Left forelimb (tissue), 1 donor: ENCODE measurements around the gene VAT1L.
"Not testable (repeated sequence)": the region's sequence is repeated elsewhere in the genome, so short reads cannot be mapped to it uniquely, and the experiment has no call there.

Experiments used
- DNase-seq: peaks from one replicate; pipeline ENCODE4 v3.0.0-alpha.2; 2018; ENCODE audit warnings: low spot score

The VAT1L gene

DNA sequence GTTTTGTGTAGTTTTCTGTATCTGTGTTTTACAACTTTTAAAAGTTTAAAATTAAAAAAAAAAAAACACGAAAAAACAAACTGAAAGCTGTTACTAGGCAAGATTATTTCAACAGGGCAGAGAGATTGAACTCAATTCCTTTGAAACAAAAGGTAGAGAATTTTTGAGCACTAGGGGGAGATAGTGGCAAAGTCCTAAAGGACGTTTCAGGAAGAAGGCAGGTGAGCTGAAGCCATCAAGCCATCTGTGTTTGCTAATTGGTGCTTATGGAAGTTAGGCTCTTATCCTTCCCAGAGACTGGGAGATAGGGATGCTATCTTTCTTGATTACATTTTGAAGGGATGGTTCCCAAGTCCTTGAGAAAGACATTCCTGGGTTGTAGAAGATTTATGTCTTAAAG lies 163.4 kb downstream of the VAT1L start:
- no peak for DNase-seq

GRCh38 chr16:77955127-77955526 lies 166.8 kb downstream of the VAT1L start:
- DNase-seq = no peak

DNA sequence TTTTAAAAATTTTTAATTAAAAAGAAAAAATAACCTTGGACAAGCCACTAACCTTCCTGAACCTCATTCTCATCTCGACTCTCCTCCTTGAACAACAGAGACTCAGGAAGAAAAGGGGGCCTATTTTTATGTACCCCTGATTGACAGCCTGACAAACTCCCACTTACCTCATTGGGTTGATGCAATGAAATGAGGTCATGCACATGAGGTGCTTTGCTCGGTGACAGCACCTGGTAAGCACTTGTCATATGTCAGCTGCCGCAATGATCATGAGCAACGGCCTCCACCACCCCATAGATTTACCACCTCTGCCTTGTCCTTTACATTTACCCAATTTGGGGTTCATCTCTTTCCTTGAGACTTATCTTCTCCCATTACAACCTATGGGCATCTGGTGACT lies 167.9 kb downstream of the VAT1L start:
- no peak for DNase-seq

DNA sequence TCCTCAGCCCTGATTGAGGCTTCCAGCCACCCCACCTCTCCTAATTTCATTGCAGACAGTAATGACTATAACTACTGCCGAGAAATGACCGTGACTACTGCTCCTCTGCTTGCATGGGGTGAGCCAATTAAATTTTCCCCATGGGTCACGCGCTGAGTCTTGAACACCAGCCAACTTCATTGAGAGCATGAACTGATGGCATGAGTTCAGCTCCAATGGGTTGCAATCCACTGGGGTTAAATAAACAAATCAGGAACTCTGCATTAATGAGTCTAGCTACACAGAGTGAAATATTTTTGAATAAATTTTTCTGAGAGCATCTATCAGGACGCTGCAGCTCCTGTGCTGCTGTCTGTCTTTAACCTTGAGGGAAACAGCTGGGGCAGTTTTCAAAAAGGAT lies 172.4 kb downstream of the VAT1L start:
- DNase-seq = no peak

- DNase-seq = no peak
Observed at GRCh38 chr16:77961814-77962213, 173.4 kb downstream of the VAT1L start.

GRCh38 chr16:77962689-77963088 lies 174.3 kb downstream of the VAT1L start:
- no peak for DNase-seq

GRCh38 chr16:77963185-77964044 lies 175.1 kb downstream of the VAT1L start:
- DNase-seq = no peak

DNA sequence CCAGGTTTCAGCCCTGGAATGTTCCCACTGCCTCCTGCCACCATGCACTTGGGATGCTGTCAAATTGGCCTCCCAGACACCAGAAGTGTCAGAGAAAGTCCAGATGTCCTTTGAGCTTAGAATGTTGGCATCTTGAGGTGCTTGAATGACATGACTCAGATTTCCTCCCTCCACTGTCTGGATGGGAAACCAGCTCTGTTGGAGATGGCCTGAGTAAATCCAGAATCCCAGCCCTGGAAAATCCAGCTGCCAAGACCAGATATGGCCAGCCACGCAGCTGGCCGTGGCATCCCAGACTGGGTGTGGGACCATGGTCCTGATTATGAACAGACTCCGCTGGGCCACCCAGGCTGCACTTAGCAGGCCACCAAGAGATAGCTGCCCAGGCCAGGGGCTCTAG lies 177.0 kb downstream of the VAT1L start:
- no peak for DNase-seq

GRCh38 chr16:77967054-77967904 lies 178.9 kb downstream of the VAT1L start:
- DNase-seq = no peak

- DNase-seq = no peak
Observed at GRCh38 chr16:77969861-77970260, 181.5 kb downstream of the VAT1L start.

DNA sequence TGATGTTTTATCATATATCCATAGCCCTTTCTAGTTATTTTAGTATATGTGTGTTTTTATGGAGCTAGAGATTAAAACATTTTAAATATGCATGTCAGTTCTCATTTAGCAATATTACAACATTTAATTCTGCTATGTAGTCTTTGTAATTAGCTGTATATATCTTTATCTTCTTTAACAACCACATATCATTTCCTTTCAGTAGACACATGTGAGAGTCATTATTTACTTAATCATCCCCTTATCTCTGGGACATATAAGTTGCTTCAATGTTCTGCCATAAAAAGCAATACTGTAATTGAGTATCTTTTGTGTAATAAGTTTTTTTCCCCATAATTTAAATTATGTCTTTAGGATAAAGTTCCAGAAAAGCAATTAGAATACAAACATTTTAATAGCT lies 182.0 kb downstream of the VAT1L start:
- DNase-seq = no peak

DNA sequence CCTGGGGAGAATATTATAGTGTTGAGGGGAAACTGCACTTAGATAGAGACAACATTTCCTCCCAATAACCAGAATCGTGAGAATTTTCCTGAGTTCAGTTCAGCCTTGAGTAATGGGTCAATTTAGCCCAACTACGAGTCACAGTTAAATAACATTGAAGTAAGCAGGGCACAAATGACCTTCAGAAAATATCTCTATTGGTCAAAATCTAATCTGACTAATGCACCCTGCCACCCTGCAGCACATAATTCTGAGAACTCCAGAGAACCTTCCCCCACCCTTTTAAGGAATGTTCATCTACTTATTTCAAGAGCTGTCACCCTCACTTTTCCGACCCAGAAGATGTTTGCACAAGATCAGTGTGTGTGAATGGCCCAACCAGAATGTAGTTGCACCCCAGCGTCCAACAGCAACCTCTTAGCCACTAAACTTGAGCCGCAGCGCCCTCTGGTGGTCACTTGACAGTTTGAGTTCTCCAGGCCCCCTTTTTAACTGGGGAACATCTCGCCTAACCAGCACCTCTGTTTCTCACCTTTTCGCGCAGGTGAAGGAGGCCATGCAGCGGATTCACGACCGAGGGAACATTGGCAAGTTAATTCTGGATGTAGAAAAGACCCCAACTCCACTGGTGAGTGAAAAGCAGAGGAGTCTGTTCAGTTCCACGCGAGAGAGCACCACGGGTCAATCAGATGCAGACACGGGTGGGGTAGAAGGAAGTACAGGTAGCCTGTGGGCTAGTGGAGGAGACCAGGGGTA lies 183.1 kb downstream of the VAT1L start:
- DNase-seq = peak; percentile 77

- no peak for DNase-seq
Observed at GRCh38 chr16:77972062-77972392, 183.7 kb downstream of the VAT1L start.

GRCh38 chr16:77974883-77975282 lies 186.5 kb downstream of the VAT1L start:
- DNase-seq = no peak

GRCh38 chr16:77975942-77976341 lies 187.6 kb downstream of the VAT1L start:
- DNase-seq = no peak

- DNase-seq = no peak
Observed at GRCh38 chr16:77977339-77977738, 189.0 kb downstream of the VAT1L start.

GRCh38 chr16:77985111-77985510 lies 196.7 kb downstream of the VAT1L start:
- DNase-seq = no peak

DNA sequence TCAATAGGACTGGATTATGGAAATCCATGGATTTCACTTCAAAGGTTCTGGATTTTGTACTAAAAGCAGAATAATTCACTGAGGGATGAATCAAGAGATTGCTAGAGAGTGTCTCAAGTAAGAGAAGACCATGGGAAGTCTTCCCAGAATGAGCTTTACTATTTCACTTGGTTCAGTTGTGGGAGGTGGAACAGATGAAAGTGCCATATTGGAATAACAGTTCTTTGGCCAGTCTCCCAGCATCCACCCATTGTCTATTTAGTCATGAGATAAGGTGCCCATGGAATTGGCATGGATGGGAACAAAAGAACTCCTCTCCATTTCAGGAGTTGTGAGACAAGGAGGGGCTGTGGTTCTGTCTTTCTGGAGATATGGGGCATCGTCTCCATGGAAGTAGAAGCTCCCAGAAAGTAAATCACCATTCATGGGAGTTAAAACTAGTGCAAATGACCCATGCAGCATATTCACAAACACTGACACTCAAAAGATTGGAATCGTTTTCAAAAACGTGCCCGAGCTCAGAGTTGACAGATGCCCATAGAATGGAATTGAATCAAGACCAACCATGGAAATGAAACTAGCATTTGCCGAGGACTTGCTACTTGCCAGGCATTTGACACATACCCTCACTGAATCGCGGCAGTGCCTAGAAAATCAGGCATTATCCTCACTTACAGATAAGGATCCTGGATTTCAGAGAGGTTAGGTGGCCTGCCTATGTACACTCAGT lies 197.8 kb downstream of the VAT1L start:
- DNase-seq = no peak

DNA sequence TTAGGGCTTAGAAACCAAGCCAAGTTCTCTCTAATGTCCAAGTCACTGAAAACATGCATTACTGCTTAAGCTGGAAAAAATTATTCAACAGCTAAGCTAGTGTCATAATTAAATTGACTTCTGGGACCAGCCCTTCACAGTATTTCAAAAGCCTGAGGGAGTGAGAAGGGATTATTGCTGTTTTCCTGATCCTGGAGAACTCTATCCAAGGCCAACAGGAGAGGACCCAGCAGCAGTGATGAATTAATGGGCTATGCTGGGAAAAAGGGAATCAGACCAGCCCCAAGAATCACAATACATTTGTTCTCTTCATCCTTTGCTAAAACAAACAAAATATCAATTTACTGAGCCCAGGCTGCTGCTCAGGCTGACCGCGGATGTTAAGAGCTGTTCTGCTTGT lies 199.4 kb downstream of the VAT1L start:
- no peak for DNase-seq

- no peak for DNase-seq
Observed at GRCh38 chr16:77989846-77990245, 201.5 kb downstream of the VAT1L start.

GRCh38 chr16:77991701-77992100 lies 203.3 kb downstream of the VAT1L start:
- no peak for DNase-seq

DNA sequence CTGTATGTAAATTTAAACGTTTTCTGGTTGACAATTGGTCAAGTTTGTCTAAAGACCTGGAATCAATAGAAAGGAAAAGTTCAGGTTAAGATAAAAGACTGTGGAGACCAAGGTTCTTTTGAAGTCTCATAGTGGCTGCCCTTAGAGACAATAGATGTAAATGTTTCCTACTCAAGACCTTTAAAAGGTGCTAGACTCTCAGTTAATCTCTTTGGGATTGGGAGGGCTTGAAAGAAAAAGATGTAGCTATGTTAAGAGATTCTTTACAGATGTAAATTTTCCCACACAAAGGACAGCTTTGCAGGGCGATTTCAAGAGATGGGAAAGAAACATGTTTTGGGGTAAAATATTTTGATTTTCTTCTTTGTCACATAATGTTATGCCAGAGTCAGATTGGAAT lies 204.0 kb downstream of the VAT1L start:
- DNase-seq = not testable (repeated sequence)
